NB4 (cell line): ENCODE measurements around the gene COPS7B.

Experiments used
- MYC ChIP-seq: IDR thresholded peaks from 2 replicates; pipeline ENCODE4 v1.6.1; 2011; ENCODE audit warnings: low read depth, low read length
- POLR2A ChIP-seq: IDR thresholded peaks from 2 replicates; pipeline ENCODE4 v1.6.1; 2011; ENCODE audit warnings: mild to moderate bottlenecking; ENCODE audit not compliant: insufficient read length; ENCODE audit errors: extremely low read depth
- TF ChIP-seq, protein P1 (sequence below): IDR thresholded peaks from one replicate; pipeline ENCODE4 v1.5.1; 2012; ENCODE audit warnings: low read depth, low read length
- TF ChIP-seq, protein P2 (sequence below): IDR thresholded peaks from 2 replicates; pipeline ENCODE4 v1.6.1; 2011; ENCODE audit warnings: low read depth, low read length

DNA sequence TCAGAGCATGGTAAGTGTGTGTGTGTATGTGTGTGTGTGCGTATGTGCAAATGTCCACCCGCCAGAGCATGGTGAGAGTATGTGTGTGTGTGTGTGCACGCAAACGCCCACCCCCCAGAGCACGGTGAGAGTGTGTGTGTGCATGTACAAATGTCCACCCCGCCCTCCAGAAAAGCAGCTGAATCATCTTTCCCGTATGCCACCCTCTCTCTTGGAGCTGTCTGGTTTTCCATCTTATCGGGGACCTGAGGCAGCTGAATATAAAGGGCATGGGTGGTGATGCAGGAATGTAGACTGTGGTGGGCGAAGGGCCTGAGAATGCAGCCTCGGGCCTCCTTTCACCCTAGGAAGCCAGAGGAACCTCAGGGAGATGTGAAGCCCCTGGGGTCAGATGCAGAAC is 66.9 kb downstream of the COPS7B start:
- TF ChIP-seq MYC: no peak
- TF ChIP-seq, protein P1, sequence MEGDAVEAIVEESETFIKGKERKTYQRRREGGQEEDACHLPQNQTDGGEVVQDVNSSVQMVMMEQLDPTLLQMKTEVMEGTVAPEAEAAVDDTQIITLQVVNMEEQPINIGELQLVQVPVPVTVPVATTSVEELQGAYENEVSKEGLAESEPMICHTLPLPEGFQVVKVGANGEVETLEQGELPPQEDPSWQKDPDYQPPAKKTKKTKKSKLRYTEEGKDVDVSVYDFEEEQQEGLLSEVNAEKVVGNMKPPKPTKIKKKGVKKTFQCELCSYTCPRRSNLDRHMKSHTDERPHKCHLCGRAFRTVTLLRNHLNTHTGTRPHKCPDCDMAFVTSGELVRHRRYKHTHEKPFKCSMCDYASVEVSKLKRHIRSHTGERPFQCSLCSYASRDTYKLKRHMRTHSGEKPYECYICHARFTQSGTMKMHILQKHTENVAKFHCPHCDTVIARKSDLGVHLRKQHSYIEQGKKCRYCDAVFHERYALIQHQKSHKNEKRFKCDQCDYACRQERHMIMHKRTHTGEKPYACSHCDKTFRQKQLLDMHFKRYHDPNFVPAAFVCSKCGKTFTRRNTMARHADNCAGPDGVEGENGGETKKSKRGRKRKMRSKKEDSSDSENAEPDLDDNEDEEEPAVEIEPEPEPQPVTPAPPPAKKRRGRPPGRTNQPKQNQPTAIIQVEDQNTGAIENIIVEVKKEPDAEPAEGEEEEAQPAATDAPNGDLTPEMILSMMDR: no peak
- TF ChIP-seq POLR2A: no peak
- TF ChIP-seq, protein P2, sequence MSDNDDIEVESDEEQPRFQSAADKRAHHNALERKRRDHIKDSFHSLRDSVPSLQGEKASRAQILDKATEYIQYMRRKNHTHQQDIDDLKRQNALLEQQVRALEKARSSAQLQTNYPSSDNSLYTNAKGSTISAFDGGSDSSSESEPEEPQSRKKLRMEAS: no peak
